ENCODE results near the gene LCLAT1.

Gene LCLAT1

DNA sequence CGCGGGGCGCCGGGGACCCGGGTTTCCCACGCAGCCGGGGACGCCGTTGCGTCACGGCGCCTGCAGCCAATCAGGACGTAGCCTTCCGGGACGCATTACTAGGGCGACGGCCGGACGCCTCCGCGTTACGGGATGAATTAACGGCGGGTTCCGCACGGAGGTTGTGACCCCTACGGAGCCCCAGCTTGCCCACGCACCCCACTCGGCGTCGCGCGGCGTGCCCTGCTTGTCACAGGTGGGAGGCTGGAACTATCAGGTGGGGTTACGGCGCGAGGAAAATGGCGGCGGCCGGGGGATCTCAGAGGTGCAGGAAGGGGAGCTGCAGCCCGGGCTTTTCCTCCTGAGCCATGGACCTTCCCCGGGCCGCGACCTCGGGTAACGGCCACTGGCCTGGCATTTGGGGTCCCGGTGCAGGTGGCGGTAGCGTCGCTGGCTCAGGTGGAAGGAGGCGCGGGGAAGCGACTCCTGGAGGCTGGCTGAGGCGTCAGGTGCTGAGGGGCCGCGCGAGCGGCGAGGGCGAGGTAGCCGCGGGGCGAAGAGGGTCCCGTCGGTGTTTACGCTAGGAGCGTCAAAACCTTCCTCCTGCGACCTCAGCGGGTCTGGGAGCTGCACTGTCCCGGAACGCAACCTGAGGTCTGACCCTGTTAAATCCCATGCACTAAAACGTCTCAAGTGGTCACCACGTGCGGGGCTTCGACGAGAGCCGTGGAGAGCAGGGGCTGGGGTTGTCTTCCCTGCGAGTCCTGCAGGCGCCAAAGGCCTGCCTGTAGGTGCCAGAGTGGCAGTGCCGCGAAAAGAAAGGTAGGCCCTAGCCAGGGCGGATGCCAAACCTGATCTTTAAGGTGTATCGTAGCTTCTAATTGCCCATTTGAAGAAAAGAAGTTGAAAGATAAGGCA, at the start of gene LCLAT1:
Gene LCLAT1, plus strand, starts transcription at position 98 of the 897 bp plus-strand sequence. CDS start 78,345 bp downstream, outside the sequence.
- no peak for FAIRE-seq

DNA sequence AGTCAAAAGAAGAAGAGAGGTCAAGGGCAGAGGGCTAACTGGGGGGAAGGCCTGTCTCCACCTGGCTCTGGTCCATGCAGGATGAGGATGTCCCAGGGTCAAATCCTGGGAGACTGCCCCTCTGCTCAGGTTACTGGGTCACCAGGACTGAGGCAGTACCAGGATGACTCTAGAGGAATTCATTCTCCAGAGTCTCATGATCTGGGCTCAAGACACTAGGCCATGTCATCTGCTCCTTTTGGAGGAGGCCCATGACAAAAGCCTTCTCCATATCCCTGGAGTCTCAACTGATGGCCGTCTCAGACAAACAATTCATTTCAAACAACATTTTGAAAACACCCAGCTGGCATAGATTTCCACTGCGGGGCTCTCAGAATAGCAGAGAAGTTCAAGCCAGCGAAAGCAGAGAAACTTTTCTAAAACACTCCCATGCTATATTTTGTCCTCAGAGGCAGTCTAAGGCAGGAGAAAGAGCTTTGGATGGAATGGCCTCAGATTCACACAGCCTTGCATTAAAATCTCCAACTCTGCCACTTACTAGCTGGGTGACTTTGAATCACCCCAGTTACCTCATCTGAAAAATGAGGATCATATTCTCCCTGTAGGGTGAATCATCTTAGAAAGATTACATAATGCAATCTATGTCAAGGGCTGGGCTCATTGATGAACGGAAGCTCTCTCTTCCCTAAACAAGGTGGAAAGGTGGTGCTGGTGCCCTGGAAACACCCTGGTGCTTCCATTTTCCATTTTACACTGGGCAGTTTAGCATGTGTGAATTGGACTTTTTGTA, 48.8 kb upstream of the LCLAT1 start:
- no peak for FAIRE-seq

DNA sequence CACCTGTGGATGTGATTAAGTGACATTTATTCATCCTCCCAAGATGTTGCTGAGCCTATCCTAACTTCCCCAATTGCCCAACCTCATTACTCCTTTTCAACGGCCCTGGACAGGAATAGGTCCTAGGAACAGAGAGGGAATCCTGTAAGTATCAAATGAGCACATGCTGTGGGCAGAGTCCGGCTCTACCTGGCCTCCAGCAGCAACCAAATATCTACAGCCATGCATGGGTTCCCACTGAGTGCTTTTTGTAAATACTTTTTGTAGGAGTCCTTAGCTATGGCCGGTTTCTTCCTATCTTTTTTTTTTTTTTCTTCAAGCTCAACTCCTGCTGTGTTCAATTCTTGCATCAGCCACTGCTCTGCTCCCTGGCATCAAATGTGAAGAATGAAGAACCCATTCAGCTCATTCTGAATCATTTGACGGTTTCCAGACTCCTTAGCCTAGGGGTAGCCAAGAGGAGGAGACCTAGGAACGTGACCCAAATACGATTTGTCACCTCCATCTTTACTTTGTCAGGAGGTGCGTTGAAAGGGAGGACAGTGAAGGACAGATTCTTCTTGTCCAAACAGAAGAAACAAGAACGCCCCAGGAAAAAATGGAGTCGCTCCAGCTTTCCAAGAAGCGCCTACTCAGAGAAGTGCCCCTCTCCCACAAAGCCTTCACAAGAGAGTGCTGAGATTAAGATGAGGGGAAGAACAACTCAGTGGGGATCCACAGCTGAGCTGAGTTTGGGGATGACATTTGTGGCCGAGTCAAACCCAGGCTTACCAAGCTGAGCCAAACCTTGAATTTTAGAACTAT, 46.7 kb upstream of the LCLAT1 start:
- FAIRE-seq: no peak

DNA sequence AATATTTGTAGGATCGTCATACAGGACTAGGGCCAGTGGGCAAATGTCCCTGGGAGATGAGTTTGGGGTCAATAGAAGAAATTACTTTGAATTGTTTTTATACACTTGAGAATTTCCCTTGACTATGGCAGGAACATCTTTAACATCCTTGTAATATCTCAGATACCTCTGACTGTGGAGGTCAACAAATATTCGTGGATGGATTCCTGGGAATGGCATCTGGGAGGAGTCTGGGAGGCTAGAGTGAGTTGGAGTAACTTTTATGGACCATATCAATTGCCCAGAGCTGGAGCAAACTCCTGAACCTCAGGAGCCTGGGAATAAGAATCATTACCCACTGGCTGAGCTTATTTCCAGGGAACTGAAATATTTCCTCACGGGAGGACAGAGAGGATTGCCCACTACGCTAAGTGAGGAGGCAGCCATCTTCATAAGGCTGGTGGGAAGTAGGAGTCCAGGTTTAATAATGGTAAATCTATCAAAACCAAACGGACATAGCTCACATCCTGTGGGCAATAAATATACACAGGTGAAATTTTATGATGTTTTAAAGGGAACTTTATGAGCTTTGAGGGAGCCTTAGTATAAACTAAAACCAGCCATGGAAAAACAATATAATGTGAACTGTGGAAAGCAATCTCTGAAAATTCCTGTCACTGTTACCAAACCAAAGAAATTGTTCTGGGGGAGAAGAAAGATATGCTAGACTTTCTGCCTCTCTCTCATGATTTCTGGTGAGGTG, 44.4 kb upstream of the LCLAT1 start:
- FAIRE-seq: no peak

DNA sequence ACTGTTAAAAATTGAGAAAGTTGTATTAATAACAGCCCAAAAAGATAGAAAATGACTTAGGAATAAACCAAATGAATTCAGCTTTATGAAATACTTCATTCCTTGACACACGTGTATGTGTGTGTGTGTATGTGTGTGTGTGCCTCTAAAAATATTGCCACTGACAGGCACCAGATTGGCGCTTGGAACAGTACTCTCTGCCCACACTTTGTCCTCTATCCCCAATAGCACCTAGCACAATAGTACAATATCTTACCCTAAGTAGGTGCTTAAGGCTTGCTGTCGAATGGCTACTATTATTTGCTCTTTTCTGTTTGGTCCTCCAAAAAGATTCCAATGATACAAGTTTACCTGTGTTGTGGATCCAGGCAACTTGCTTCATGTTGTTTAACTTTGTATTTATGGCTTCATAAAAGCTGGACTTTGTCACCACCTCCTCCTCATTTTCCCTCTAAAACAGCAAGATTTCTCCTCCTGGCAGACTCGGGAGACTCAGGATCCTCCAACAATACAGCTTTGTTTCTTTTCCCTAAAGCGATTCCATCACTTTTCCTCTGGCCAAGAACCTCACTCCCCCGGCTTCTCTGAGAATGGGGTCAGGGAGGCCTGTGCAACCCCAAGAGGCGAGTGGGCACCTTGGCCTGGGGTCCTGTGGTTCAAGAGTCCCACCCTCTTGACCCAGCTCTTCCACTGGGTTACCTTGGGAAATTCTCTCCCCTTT, 43.3 kb upstream of the LCLAT1 start:
- FAIRE-seq: no peak

DNA sequence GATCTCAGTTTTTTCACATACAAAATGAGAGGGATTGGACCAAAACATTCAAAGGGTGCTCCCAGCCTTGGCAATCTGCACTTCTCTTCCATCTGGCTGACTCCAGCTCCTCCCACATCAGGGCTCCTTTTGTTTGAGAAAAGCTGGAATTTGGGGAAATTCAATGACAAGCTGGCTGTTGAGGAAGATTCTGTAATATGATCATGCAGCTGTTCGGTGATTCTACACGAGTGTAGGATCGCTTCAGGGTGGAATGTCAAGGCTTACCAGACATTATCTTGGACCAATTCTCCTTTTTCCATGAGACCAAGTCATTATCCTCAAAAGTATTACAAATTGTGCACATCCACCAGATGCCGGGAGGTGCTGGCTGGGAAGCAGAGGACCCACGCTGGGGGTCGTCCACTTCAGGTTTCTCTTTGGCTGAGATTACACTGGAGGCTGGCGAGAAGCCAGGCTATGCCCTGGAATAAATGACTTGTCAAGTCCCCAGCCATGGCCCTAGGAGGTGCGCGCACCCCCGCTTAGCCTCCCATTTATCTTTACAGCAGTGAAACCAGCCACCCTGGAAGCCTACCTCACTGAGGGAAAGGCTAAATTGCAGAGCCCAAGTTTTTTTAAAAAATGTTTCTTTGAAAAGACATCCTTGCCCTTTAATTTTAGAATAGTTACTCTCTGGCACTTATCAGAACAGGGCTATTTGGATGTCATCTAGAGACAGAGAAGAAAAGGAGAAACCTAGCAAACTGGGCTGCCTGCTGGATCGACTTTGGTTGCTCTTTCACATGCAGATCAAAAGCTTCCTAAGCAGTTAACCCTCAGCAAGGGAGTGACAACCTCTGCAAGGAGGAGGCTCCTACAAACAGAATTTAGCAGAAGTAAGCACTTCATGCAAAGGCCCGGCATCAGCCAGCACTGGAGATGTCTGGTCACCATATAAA, 42.5 kb upstream of the LCLAT1 start:
- FAIRE-seq: no peak

DNA sequence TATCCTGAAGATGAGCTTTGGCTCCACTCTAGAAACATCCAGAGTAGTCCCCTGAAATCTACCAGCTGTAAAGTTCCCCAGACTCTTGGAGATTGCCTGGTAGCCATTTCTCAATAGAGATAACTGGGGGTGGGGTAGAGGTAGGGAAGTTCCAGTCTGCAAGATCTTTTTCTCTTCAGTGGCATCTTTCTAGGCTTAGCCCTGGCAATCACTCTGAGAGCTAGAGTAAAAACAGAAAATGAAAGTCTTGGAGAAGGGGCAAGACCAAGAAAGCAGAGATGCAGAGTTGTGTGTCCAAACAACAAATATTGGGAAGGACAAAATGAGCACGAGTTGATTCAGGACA, 41.8 kb upstream of the LCLAT1 start:
- FAIRE-seq: no peak

DNA sequence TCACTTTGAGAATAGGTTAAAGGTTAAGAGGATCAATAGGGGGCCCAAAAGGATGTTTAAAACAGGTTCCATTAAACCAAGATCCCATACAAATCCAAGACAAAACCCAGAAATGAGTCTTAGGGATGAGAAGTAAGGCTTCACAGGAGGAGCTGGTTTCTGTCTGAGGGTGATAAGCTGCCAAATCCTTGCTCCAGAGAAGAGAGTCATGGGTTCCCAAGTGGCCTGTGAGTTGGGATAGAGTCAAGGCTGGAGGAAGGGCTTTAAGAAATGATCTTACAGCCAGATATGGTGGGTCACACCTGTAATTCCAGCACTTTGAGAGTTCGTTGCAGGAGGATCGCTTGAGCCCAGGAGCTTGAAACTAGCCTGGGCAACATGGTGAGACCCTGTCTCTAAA, 40.2 kb upstream of the LCLAT1 start:
- FAIRE-seq: no peak

DNA sequence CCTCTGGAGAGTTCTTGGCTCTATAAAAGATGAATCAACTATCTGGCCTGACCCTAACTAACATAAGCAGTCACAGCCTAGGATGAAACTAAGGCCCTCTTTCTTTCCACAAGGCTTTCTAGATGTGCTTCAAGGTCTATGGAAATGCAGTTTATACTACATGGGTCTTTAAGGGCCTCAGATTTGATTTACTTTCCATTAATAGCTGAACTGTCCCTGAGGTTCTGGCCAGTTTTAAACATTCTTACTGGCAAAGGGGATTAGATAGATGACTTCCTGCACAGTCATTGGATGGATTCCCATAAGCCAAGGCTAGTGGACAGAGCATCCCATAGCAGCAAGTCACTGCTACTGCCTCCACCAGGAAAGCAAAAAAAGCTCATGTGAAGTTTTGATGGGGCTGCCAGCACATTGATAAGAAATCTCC, 38.1 kb upstream of the LCLAT1 start:
- FAIRE-seq: no peak

DNA sequence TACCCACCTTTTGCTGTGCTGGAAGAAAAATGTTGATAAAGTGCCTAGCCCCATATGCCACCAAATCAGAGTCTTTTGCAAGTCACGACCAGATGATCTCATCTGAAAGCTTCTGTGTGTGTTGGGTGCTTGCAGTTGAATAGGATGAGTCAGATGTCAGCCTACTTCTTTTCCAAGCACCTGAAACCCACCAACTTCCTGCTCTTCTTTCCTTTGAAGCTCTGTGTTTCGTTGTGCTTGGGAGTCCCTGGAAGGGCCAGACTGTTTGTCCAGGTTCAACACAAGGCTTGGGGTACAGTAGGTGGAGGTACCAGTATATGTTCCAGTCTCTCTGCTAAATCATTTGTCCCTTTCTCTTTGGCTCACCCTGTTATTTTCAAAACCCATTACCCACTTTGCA, 36.8 kb upstream of the LCLAT1 start:
- no peak for FAIRE-seq

DNA sequence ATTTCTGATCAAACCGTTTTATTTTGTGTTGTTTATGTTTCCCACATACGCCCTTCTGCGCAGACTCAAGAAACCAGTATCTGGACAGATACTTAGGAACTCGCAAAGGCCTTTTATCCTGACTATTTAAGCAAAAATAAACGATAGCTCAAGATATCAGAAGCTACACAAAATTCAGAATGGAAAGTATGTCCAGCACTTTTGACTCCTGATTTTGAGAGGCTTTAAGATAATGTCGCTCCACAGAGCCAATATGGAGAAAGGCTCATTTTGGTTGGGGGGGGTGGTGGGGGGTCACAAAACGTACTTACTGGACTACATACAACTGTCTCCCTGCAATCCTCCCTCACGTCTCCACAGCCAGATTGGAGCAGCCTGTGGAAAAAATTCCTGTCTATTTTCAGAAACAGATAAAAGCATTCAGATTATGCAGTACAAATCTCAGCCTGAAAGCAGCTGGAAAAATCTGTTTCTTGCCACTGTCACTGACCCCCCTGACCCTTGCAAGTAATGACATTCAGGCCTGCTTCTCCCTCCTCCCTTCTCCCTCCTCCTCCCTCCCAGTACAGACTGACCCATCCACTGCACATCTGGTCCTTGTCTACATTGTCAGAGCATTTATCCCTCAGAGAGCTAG, 34.9 kb upstream of the LCLAT1 start:
- FAIRE-seq: no peak

DNA sequence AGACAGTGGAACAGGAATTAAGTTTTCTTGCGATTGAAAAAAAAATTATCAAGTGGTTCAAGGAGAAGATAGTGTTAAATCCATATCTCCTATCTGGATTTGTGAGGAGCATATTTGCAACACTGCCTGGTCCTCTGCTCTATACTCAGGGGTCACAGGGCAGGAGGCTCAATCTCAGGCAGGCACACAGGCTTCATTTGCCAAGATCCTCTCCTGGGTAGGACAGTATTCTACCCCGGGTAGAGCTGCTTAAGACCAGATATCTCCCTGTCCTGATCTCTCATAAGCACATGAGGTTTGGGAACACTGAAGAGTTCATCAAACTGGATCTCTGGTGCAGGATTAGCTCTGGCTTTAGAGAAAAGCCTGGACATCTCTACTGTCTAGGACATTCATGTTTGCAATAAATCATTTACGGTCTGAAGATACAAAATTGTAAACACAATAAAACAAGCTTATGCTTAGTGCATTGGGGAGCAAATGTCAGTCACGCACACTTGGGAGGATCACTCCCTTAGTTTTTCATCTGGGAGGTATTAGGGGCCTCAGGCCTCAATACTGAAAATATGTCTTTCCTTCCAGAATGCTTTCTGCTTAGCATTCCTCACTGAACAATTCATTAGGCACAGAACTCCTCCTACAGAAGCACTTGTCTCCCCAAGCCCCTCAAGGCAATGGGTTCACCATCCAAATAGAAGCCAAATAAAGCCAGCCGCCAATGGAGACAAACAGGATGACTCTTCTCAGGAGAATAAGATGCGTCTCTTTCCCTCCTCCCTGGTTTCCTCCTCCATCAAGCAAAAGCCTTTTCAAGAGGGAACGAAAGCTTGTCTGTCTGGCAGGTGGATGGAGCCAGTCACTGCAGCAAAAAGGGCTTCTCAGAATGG, 34.1 kb upstream of the LCLAT1 start:
- no peak for FAIRE-seq

DNA sequence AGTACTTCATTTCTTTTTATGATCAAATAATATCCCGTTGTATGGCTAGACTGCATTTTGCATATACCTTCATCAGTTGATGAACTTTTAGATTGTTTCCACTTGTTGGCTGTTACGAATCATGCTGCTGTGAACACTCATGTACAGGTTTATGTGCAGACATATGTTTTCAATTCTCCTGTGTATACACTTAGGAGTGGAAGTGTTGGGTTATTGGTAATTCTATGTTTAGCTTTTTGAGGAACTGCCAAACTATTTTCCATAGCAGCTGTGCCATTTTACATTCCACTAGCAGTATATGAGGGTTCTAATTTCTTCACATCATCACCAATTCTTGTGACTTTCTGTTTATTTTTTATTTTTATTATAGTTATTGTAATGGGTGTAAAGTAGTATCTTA, 32.1 kb upstream of the LCLAT1 start:
- FAIRE-seq: no peak

DNA sequence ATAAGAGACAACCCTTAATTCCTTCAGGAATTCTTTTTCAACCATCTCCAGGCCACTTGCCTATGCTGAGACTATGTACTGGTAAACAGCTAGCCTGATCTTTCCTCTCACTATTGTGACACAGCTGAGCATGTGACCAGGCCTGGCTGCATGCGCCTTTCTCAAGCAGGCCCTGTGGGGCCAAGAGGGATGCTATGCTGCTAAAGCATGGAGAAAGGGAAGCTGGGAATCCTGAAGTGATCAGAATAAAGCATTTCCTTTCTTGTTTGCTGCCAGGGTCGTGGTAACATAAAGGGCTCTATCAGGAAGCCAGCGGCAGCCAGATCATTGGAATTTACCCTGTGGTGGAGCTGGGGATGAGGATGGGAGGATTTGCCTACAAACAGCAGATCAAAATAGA, 29.8 kb upstream of the LCLAT1 start:
- no peak for FAIRE-seq

DNA sequence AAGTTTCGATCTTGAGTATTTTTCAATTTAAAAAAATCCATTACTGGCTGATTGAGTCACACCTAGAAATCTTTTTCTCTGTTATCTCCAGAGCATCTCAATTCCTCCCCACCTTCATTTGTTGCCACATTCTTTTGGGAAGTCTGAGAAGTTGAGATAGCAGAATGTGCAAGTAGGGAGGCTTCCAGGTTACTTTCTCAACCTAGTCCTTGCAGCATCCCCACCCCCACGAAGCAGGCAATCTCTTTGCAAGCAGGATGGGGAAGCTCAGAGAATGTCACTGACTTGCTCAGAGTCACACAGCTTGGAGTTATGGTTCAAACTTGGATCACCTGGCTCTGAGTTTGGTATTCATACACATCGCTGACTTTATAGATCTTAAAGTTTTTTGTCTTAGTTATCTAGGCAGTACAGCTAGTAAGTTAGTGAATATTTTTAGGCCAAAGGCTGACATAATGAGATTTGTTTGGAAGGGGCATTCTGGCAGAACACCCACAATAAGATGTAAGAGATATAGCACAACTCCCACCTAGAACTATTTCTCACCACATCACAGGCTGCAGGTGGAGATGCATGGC, 25.9 kb upstream of the LCLAT1 start:
- no peak for FAIRE-seq

DNA sequence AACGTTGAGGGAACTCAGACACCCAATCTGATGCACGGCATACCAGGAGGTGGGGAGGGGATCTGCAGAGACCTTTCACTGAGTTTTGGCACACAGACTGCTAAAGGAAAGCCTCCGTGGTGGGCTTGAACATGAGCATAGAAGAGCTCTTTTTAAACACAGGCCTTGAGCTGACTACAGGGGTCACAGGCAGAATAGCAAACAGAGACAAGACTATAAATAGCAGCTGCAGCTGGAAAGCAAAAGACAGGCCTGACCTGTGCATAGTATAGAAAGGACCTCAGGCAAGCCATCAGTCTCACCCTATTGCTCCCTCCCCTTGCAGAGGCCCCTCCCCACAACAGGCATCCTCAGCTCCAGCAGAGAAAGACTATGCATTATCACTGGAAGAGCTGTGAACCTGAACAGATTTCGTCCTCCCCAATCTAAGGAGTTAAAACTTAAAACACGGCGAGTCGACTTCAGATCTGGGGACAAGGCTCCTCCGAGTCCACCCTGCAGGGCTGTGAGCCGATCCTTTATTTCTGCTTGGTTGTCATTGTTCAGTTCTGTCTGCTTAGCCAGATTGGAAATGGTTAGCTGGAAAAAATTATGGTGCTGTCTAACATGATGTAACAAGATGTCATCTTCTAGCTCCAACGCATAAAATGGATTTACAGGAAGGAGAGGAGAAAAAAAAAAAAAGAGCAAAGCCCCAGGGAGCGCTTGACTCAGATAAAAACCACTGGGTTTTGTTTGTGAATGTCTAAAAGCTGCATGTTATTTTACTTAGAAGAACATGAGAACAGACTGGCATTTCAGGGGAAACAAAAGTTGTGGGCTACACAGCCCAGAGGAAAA, 25.2 kb upstream of the LCLAT1 start:
- FAIRE-seq: no peak

DNA sequence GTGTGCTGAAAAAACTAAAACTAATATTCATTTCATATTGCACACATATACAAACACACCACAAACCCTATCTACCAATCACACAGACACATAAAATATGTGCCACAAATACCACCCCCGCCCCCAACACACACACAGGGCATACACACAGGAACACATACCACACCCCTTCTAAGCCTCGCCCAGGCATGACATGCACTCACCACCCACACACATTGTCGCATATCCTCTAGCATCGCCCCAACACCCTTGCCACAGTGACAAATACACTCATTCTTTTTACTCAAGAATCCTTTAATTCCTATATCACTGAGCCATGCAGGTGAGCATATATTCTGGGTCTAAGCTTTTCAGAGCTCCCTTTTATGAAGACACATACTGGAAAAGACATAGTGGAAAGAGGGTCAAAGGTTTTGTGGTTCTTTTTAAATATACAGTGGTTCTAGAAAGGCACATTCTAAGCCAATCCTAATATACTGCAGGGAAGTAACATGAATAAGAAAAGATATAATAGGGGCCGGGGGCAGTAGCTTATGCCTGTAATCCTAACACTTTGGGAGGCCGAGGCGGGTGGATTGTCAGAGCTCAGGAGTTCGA, 24.5 kb upstream of the LCLAT1 start:
- FAIRE-seq: no peak

All from G401.6 (cell line).